ENCODE results near the gene BLZF1.
"Not testable (repeated sequence)": the region's sequence is repeated elsewhere in the genome, so short reads cannot be mapped to it uniquely, and the experiment has no call there.

BLZF1 gene

GRCh38 chr1:169383449-169383848 is 15.5 kb downstream of the BLZF1 start:
- no peak for DNase-seq (ENCODE audit: low read depth)
- TF ChIP-seq CTCF (conservative IDR thresholded peaks at IDR 0.05; ENCODE audit: low read depth, low read length) = no peak

GRCh38 chr1:169387399-169387798 is 19.4 kb downstream of the BLZF1 start:
- DNase-seq (ENCODE audit: low read depth) = no peak
- no peak overlapping the region for H3K4me3 ChIP-seq (ENCODE audit: low read depth, low read length)
- TF ChIP-seq CTCF (conservative IDR thresholded peaks at IDR 0.05; ENCODE audit: low read depth, low read length) = no peak

More at GRCh38 chr1:169383449-169383848, 15.5 kb downstream of the BLZF1 start:
- no peak overlapping the region for H3K4me3 ChIP-seq (ENCODE audit: low read depth, low read length)

GRCh38 chr1:169390303-169390702 is 22.3 kb downstream of the BLZF1 start:
- TF ChIP-seq CTCF (conservative IDR thresholded peaks at IDR 0.05; ENCODE audit: low read depth, low read length) = no peak
- no peak for DNase-seq (ENCODE audit: low read depth)
- no peak overlapping the region for H3K4me3 ChIP-seq (ENCODE audit: low read depth, low read length)

GRCh38 chr1:169392406-169392805 is 24.4 kb downstream of the BLZF1 start:
- H3K4me3 ChIP-seq (ENCODE audit: low read depth, low read length) = no peak overlapping the region
- no peak for DNase-seq (ENCODE audit: low read depth)
- TF ChIP-seq CTCF (conservative IDR thresholded peaks at IDR 0.05; ENCODE audit: low read depth, low read length) = no peak

GRCh38 chr1:169395955-169396354 is 28.0 kb downstream of the BLZF1 start:
- no peak for TF ChIP-seq CTCF (conservative IDR thresholded peaks at IDR 0.05; ENCODE audit: low read depth, low read length)
- DNase-seq (ENCODE audit: low read depth) = no peak
- H3K4me3 ChIP-seq (ENCODE audit: low read depth, low read length) = no peak overlapping the region

- DNase-seq (ENCODE audit: low read depth) = not testable (repeated sequence)
Observed at GRCh38 chr1:169402578-169402977, 34.6 kb downstream of the BLZF1 start.

GRCh38 chr1:169408340-169408739 is 40.3 kb downstream of the BLZF1 start:
- H3K4me3 ChIP-seq (ENCODE audit: low read depth, low read length); DNase-seq (ENCODE audit: low read depth): not testable (repeated sequence)

More at GRCh38 chr1:169402578-169402977, 34.6 kb downstream of the BLZF1 start:
- not testable (repeated sequence) for H3K4me3 ChIP-seq (ENCODE audit: low read depth, low read length)

- TF ChIP-seq CTCF (conservative IDR thresholded peaks at IDR 0.05; ENCODE audit: low read depth, low read length) = no peak
Observed at GRCh38 chr1:169414952-169415351, 47.0 kb downstream of the BLZF1 start.

More at GRCh38 chr1:169414952-169415351, 47.0 kb downstream of the BLZF1 start:
- H3K4me3 ChIP-seq (ENCODE audit: low read depth, low read length) = no peak overlapping the region
- DNase-seq (ENCODE audit: low read depth) = no peak
